CD8-positive, alpha-beta memory T cell (primary cell): ENCODE measurements around the gene TPK1. TPM values are rescaled to one million over a fixed set of nuclear protein-coding genes. Genes with fewer than 3 reads are reported as not detected.
"Not testable (repeated sequence)": the region's sequence is repeated elsewhere in the genome, so short reads cannot be mapped to it uniquely, and the experiment has no call there.

ENCODE experiments used
- CTCF ChIA-PET: fragments of 350-600 bp; sonication (Branson Sonifier 250); formaldehyde crosslinking; loops from one replicate; lab custom pipeline; 2021; ENCODE audit warnings: antibody characterized with exemption; lab: Charles Lee
- POLR2A ChIA-PET: fragments of 350-600 bp; sonication (Branson Sonifier 250); formaldehyde crosslinking; loops from one replicate; lab custom pipeline; 2021; ENCODE audit warnings: antibody characterized with exemption; lab: Charles Lee
- DNase-seq, 5 donors: peaks; one replicate each; pipeline versions ENCODE4 v3.0.0 to v3.0.0-alpha.2; 2020 to 2022; ENCODE audit warnings: mixed read lengths in 1 of 5
- H3K27ac ChIP-seq: one replicate; pipeline ENCODE4 v1.7.0; 2013; ENCODE audit warnings: low read depth, mild to moderate bottlenecking, low read length, moderate library complexity
- H3K27me3 ChIP-seq: 2 replicates; pipeline ENCODE4 v1.7.0; 2013; ENCODE audit warnings: low read length, mild to moderate bottlenecking; ENCODE audit not compliant: insufficient read depth, poor library complexity, severe bottlenecking
- H3K36me3 ChIP-seq: 2 replicates; pipeline ENCODE4 v1.7.0; 2013; ENCODE audit warnings: mild to moderate bottlenecking, low read length, moderate library complexity; ENCODE audit not compliant: insufficient read depth
- H3K4me1 ChIP-seq: 2 replicates; pipeline ENCODE4 v1.7.0; 2013; ENCODE audit warnings: mild to moderate bottlenecking, low read length, moderate library complexity; ENCODE audit not compliant: insufficient read depth
- H3K4me3 ChIP-seq: 2 replicates; pipeline ENCODE4 v1.7.0; 2013; ENCODE audit warnings: mild to moderate bottlenecking, low read length
- H3K9me3 ChIP-seq: 2 replicates; pipeline ENCODE4 v1.7.0; 2013; ENCODE audit warnings: mild to moderate bottlenecking, low read length
- H3K27ac Mint-ChIP-seq, 8 donors: one replicate each; pipeline ENCODE4 v1.8.0; 2020 to 2021; ENCODE audit warnings: mixed read lengths in 8 of 8, mild to moderate bottlenecking in 6 of 8, inconsistent platforms in 3 of 8, moderate library complexity in 3 of 8
- H3K27me3 Mint-ChIP-seq, 2 donors: one replicate each; pipeline ENCODE4 v1.8.0; 2020 to 2021; ENCODE audit warnings: mixed read lengths in 2 of 2, mild to moderate bottlenecking in 1 of 2, moderate library complexity in 1 of 2
- H3K36me3 Mint-ChIP-seq, 3 donors: one replicate each; pipeline ENCODE4 v1.8.0; 2020 to 2021; ENCODE audit warnings: mixed read lengths in 3 of 3, inconsistent platforms in 1 of 3, mild to moderate bottlenecking in 1 of 3
- H3K4me1 Mint-ChIP-seq, 3 donors: one replicate each; pipeline ENCODE4 v1.8.0; 2020 to 2021; ENCODE audit warnings: mixed read lengths in 3 of 3, inconsistent platforms in 1 of 3, mild to moderate bottlenecking in 1 of 3
- H3K4me3 Mint-ChIP-seq, 7 donors: one replicate each; pipeline ENCODE4 v1.8.0; 2020 to 2021; ENCODE audit warnings: mixed read lengths in 7 of 7, mild to moderate bottlenecking in 6 of 7, moderate library complexity in 4 of 7, inconsistent platforms in 2 of 7
- H3K9me3 Mint-ChIP-seq, 5 donors: one replicate each; pipeline ENCODE4 v1.8.0; 2020 to 2022; ENCODE audit warnings: mixed read lengths in 5 of 5, mild to moderate bottlenecking in 3 of 5, moderate library complexity in 2 of 5, inconsistent platforms in 1 of 5
- polyA plus RNA-seq: library from polyadenylated mRNA; unstranded; fragments of 300-500 nt; fragmentation: Illumina TruSeq; gene quantifications from one replicate; pipeline ENCODE4 v1.2.3, GENCODE V29; 2021
- total RNA-seq, 2 experiments: library from RNA; stranded (reverse); gene quantifications; one replicate each; pipeline ENCODE4 v1.2.3, GENCODE V29; 2021

The TPK1 gene
- total and polyA plus RNA-seq, 3 experiments from 2014 or later: 18.0 to 20.1 (median 19.0) TPM

GRCh38 chr7:144438759-144439158 lies 397.1 kb downstream of the TPK1 start:
- H3K4me3 ChIP-seq: no peak overlapping the region
- H3K4me3 Mint-ChIP-seq: no peak overlapping the region
- no peaks in the 10 kb centered on the region for H3K36me3 Mint-ChIP-seq
- H3K27me3 ChIP-seq: no peaks in the 10 kb centered on the region
- no peaks in the 10 kb centered on the region for H3K9me3 Mint-ChIP-seq
- H3K27me3 Mint-ChIP-seq: peaks cover 0 to 9% of the 10 kb centered on the region in 2 donors
- no peaks in the 10 kb centered on the region for H3K36me3 ChIP-seq
- no peaks in the 10 kb centered on the region for H3K4me1 Mint-ChIP-seq
- H3K27ac Mint-ChIP-seq: no peak overlapping the region
- POLR2A ChIA-PET: no interaction called here
- no peak overlapping the region for H3K27ac ChIP-seq
- no peaks in the 10 kb centered on the region for H3K4me1 ChIP-seq
- CTCF ChIA-PET: no interaction called here
- no peak for DNase-seq
- H3K9me3 ChIP-seq: no peaks in the 10 kb centered on the region

DNA sequence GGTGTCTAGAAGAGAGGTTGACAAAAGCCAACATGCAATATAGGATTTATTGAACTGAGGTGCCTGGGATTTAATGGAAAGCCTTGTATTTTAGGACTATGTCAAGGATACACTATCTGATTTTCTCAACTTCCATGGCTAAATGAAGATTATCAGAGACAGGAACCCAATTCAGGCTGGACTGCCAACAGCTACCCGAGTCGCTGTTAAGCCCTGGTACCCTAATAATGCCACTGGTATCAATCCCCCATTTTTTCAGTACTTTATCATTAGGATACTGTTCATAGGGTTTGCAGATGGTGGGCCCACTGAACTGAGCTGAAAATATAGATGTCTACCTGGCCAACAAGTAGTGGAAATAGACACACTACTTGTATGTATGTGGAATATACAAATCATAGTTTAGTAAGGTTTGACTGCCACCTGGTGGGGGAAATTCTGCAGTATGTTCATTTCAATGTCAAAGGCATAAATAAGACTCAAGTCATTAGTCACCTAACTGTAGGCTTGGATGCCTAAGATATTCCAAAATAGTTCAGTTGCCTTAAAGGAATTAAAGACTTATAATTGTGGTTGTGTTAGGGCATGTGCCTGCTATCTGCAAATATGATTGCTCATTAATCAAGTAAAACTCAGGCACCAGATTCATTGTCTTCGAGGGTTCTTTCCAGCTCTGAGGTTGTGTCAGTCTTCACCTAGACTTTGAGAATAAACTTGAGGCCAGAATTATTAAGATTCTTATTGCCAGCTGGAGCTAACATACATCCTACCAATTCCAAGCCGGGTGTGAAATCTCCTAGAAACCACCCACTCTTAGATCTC lies 398.3 kb downstream of the TPK1 start:
- no peaks in the 10 kb centered on the region for H3K36me3 ChIP-seq
- Mint-ChIP-seq H3K4me1 (no peaks in the 10 kb centered on the region), H3K27ac (no peak overlapping the region), H3K36me3 (no peaks in the 10 kb centered on the region), H3K27me3 (peaks cover 0 to 9% of the 10 kb centered on the region in 2 donors), H3K9me3 (no peaks in the 10 kb centered on the region), H3K4me3 (no peak overlapping the region)
- H3K27me3 ChIP-seq: no peaks in the 10 kb centered on the region
- H3K27ac ChIP-seq: no peak overlapping the region
- POLR2A ChIA-PET: no interaction called here
- no peaks in the 10 kb centered on the region for H3K4me1 ChIP-seq
- no peaks in the 10 kb centered on the region for H3K9me3 ChIP-seq
- CTCF ChIA-PET: no interaction called here
- no peak overlapping the region for H3K4me3 ChIP-seq
- peak in 2 of 5 donors; percentile 3 to 24 for DNase-seq

DNA sequence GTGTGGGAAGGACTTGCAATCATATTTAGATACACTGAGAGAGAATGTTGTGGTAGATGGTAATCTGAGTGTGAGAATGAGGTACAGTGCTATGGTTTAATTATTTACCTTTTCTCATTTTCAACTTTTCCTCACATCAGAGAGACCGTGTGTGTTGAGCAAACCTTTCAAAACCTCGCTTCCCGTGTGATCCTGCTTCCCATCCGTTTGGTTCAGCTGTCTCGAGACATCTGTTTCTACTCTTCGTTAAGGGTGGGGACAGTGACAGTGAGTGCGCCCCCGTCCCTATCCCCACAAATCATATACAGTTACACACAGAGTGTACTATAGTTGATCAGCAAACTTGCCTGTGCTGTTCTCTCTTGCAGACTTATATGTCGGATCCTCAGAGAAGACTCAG lies 399.4 kb downstream of the TPK1 start:
- H3K27ac ChIP-seq: no peak overlapping the region
- H3K36me3 ChIP-seq: no peaks in the 10 kb centered on the region
- H3K9me3 ChIP-seq: no peaks in the 10 kb centered on the region
- no peak for DNase-seq
- Mint-ChIP-seq H3K4me3 (no peak overlapping the region), H3K36me3 (no peaks in the 10 kb centered on the region), H3K27me3 (peaks cover 0 to 9% of the 10 kb centered on the region in 2 donors), H3K9me3 (no peaks in the 10 kb centered on the region), H3K4me1 (no peaks in the 10 kb centered on the region), H3K27ac (no peak overlapping the region)
- H3K4me1 ChIP-seq: no peaks in the 10 kb centered on the region
- H3K4me3 ChIP-seq: no peak overlapping the region
- ChIA-PET CTCF (no interaction called here), POLR2A (no interaction called here)
- H3K27me3 ChIP-seq: no peaks in the 10 kb centered on the region

- POLR2A ChIA-PET: no interaction called here
- Mint-ChIP-seq H3K36me3 (peaks cover 0 to 9% (median 0%) of the 10 kb centered on the region in 3 donors), H3K4me1 (no peaks in the 10 kb centered on the region), H3K9me3 (peaks cover 0 to 18% (median 9%) of the 10 kb centered on the region in 5 donors), H3K4me3 (no peak overlapping the region), H3K27ac (no peak overlapping the region), H3K27me3 (peaks cover 0 to 6% of the 10 kb centered on the region in 2 donors)
- no peaks in the 10 kb centered on the region for H3K36me3 ChIP-seq
- H3K4me1 ChIP-seq: no peaks in the 10 kb centered on the region
- DNase-seq: no peak
- H3K27me3 ChIP-seq: no peaks in the 10 kb centered on the region
- H3K27ac ChIP-seq: no peak overlapping the region
- no peak overlapping the region for H3K4me3 ChIP-seq
- CTCF ChIA-PET: no interaction called here
- no peaks in the 10 kb centered on the region for H3K9me3 ChIP-seq
Observed at GRCh38 chr7:144428431-144428830, 407.4 kb downstream of the TPK1 start.

GRCh38 chr7:144427539-144427938 lies 408.3 kb downstream of the TPK1 start:
- H3K9me3 Mint-ChIP-seq: peaks cover 0 to 18% (median 9%) of the 10 kb centered on the region in 5 donors
- H3K9me3 ChIP-seq, DNase-seq, H3K4me1 Mint-ChIP-seq, H3K4me1 ChIP-seq, H3K4me3 Mint-ChIP-seq, H3K27me3 Mint-ChIP-seq, H3K27ac Mint-ChIP-seq, CTCF ChIA-PET, H3K36me3 Mint-ChIP-seq, H3K36me3 ChIP-seq, H3K27me3 ChIP-seq, H3K27ac ChIP-seq, POLR2A ChIA-PET, H3K4me3 ChIP-seq: not testable (repeated sequence)

- H3K4me3 ChIP-seq, DNase-seq, H3K36me3 ChIP-seq, H3K9me3 ChIP-seq, H3K27ac ChIP-seq, H3K4me1 ChIP-seq, H3K27me3 ChIP-seq, H3K27ac Mint-ChIP-seq, H3K4me1 Mint-ChIP-seq, CTCF ChIA-PET, H3K9me3 Mint-ChIP-seq, H3K36me3 Mint-ChIP-seq, H3K4me3 Mint-ChIP-seq, POLR2A ChIA-PET: not testable (repeated sequence)
- peaks cover 3 to 30% of the 10 kb centered on the region in 2 donors for H3K27me3 Mint-ChIP-seq
Observed at GRCh38 chr7:144418931-144419330, 416.9 kb downstream of the TPK1 start.

DNA sequence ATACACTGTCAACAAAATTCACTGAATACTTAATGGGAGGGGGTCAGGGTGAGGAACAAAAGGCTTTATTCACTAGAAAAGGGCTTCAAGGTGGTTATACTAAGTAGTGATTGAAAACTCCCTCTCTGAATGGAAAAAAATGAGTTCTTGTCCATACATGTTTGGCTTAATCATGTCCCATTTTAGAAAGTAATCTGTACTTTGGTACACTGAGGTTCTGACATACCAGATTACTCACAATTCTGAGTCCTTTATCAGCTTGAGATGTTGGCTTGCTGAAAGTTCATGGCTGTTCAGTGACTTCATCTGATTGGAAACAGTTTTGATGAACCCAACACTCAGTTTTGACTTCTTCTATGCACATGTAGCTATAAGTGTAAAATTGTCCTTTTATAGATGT lies 419.5 kb downstream of the TPK1 start:
- Histone ChIP-seq H3K27ac (no peak overlapping the region), H3K9me3 (no peaks in the 10 kb centered on the region), H3K4me3 (no peak overlapping the region), H3K36me3 (no peaks in the 10 kb centered on the region), H3K27me3 (no peaks in the 10 kb centered on the region), H3K4me1 (no peaks in the 10 kb centered on the region)
- no peak for DNase-seq
- H3K36me3 Mint-ChIP-seq: no peaks in the 10 kb centered on the region
- no peaks in the 10 kb centered on the region for H3K4me1 Mint-ChIP-seq
- CTCF ChIA-PET: no interaction called here
- H3K27ac Mint-ChIP-seq: no peak overlapping the region
- peaks cover 0 to 7% (median 1%) of the 10 kb centered on the region in 5 donors for H3K9me3 Mint-ChIP-seq
- H3K27me3 Mint-ChIP-seq: peaks cover 3 to 18% of the 10 kb centered on the region in 2 donors
- no peak overlapping the region for H3K4me3 Mint-ChIP-seq
- POLR2A ChIA-PET: no interaction called here

DNA sequence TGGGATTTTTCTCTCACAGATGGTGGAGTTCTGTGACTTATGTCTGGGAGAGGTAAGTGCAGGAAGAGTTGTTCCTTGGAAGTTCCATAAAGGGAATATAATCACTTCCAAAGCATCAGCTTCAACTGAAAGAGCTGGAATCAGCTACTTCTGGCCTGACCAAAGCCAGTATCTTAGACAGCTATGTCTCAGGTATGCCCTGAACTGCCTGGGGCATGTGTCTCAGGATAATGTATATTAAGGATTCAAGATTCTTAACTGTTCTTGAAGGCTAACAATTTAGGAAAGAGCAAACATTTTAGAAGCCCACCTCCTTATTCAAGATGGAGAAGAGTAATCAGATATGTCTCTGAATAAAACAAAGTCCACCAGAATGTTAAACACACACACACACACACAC lies 420.0 kb downstream of the TPK1 start:
- Histone ChIP-seq H3K4me1 (no peaks in the 10 kb centered on the region), H3K27ac (no peak overlapping the region), H3K9me3 (no peaks in the 10 kb centered on the region), H3K36me3 (no peaks in the 10 kb centered on the region), H3K27me3 (no peaks in the 10 kb centered on the region), H3K4me3 (no peak overlapping the region)
- Mint-ChIP-seq H3K27me3 (peaks cover 3 to 20% of the 10 kb centered on the region in 2 donors), H3K9me3 (peaks cover 0 to 7% (median 1%) of the 10 kb centered on the region in 5 donors), H3K4me3 (no peak overlapping the region), H3K4me1 (no peaks in the 10 kb centered on the region), H3K27ac (no peak overlapping the region), H3K36me3 (no peaks in the 10 kb centered on the region)
- CTCF ChIA-PET: no interaction called here
- POLR2A ChIA-PET: no interaction called here
- no peak for DNase-seq
